Large intestine (tissue), 3 donors: Measurements from ENCODE around the gene ZNHIT1. TPM values are rescaled to one million over a fixed set of nuclear protein-coding genes. Genes with fewer than 3 reads are reported as not detected.
A peak's percentile ranks its signal among the peaks of the same experiment; 100 is the strongest.
"Not testable (repeated sequence)": the region's sequence is repeated elsewhere in the genome, so short reads cannot be mapped to it uniquely, and the experiment has no call there.

Source experiments
- DNase-seq, 2 donors: peaks; one replicate each; pipeline versions ENCODE4 v3.0.0 to v3.0.0-alpha.2; 2013
- H3K27ac ChIP-seq: one replicate; pipeline ENCODE4 v1.5.1; 2013; ENCODE audit warnings: low read length
- H3K27me3 ChIP-seq: 2 replicates; pipeline ENCODE4 v1.6.1; 2013; ENCODE audit warnings: low read length; ENCODE audit not compliant: control insufficient read depth, insufficient read depth
- H3K36me3 ChIP-seq: 2 replicates; pipeline ENCODE4 v1.6.1; 2013; ENCODE audit warnings: low read length; ENCODE audit not compliant: control insufficient read depth, insufficient read depth
- H3K4me1 ChIP-seq: one replicate; pipeline ENCODE4 v1.6.1; 2013; ENCODE audit warnings: low read length; ENCODE audit not compliant: control insufficient read depth, insufficient read depth
- H3K4me3 ChIP-seq: one replicate; pipeline ENCODE4 v1.5.1; 2013; ENCODE audit warnings: low read length
- H3K9me3 ChIP-seq: one replicate; pipeline ENCODE4 v1.6.1; 2013; ENCODE audit warnings: mild to moderate bottlenecking, low read depth, low read length, moderate library complexity; ENCODE audit not compliant: control insufficient read depth
- WGBS: methylation state at CpG from one replicate; pipeline ENCODE4 v1.1.5; 2013; ENCODE audit warnings: low lambda C conversion rate; ENCODE audit not compliant: insufficient coverage; 5-methylcytosine and 5-hydroxymethylcytosine counted together
- polyA plus RNA-seq: library from polyadenylated mRNA; unstranded; fragments of 120-200 nt; gene quantifications from one replicate; pipeline ENCODE4 v1.2.1, GENCODE V29; 2013

Gene ZNHIT1
- polyA plus RNA-seq, 1 donor = 60.9 TPM

DNA sequence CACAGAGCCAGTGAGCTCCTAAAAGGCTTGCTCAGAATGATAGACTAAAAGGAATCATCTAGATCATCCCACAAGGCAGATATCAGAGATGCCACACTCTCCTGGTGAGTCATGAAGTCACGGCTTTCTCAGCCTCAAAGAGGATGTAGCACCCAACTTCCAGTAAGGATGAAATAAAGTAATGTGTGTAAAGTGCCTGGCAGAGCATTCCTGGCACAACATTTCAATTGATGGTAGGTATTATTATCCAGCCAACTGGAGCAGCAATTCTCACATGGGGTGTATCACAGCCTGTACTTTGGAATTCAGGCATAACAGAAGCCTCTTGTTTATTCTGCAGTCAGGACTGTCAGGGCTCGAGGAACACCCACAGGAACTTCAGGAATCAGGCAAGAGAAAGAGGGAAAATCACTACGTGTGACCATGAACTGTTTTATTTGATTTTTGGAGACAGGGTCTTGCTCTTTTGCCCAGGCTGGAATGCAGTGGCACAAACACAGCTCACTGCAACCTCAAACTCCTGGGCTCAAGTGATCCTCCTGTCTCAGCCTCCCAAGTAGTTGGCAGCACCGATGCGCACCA, 32.6 kb upstream of the ZNHIT1 start:
- no peak overlapping the region for H3K4me3 ChIP-seq

DNA sequence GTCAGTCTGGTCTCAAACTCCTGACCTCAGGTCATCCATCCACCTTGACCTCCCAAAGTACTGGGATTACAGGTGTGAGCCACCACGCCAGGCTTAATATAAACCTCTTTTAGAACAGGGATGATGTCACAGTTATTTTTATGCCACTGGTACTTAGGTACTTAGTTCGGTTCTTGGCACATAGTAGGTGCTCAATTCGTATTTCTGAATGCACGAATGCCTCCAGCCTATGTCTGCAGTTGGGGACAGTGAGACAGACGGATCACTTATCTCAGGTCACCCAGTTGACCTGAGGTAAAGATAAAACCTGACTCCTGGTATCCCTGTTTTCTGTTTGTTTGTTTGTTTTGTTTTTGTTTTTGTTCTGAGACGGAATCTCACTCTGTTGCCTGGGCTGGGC, 31.8 kb upstream of the ZNHIT1 start:
- no peaks in the 10 kb centered on the region for H3K9me3 ChIP-seq
- peaks cover 3% of the 10 kb centered on the region for H3K4me1 ChIP-seq
- DNase-seq = no peak
- H3K27me3 ChIP-seq = peaks cover 13% of the 10 kb centered on the region
- H3K27ac ChIP-seq = no peak overlapping the region
- H3K4me3 ChIP-seq = no peak overlapping the region
- WGBS = 80% methylated on average over 1 of the region's 6 CpGs
- no peaks in the 10 kb centered on the region for H3K36me3 ChIP-seq

More for the DNA sequence above, 32.6 kb upstream of the ZNHIT1 start:
- Histone ChIP-seq H3K27ac (no peak overlapping the region), H3K36me3 (no peaks in the 10 kb centered on the region), H3K9me3 (no peaks in the 10 kb centered on the region), H3K4me1 (peaks cover 3% of the 10 kb centered on the region), H3K27me3 (peaks cover 21% of the 10 kb centered on the region)
- DNase-seq = peak in 1 of 2 donors; percentile 56
- no CpG with 5 or more reads among the region's 5 CpGs for WGBS

DNA sequence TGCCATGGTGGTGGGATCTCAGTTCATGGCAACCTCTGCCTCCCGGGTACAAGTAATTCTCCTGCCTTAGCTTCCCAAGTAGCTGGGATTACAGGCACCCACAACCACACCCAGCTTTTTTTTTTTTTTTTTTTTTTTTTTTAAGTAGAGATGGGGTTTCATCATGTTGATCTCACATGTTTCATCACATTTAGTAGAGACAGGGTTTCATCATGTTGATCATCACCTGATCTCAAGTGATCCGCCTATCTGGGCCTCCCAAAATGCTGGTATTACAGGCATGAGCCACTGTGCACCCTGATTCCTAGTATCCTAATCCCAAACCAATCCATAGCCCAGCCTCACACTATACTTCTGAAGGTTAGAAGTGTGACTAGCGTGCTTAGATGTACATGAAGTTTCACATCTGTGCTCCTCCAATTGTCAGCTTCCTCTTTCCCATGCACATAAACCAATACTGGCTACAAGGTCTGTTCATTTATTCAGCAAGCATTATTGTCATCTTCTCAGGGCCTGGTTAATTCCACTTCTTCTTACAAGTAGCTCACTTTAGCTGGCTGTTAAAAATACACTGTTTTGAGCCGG, 31.0 kb upstream of the ZNHIT1 start:
- no peak overlapping the region for H3K27ac ChIP-seq
- WGBS = no CpG with 5 or more reads among the region's 4 CpGs
- no peak overlapping the region for H3K4me3 ChIP-seq
- no peak for DNase-seq
- H3K4me1 ChIP-seq = peaks cover 4% of the 10 kb centered on the region
- H3K9me3 ChIP-seq = no peaks in the 10 kb centered on the region
- H3K27me3 ChIP-seq = peaks cover 7% of the 10 kb centered on the region
- H3K36me3 ChIP-seq = no peaks in the 10 kb centered on the region

DNA sequence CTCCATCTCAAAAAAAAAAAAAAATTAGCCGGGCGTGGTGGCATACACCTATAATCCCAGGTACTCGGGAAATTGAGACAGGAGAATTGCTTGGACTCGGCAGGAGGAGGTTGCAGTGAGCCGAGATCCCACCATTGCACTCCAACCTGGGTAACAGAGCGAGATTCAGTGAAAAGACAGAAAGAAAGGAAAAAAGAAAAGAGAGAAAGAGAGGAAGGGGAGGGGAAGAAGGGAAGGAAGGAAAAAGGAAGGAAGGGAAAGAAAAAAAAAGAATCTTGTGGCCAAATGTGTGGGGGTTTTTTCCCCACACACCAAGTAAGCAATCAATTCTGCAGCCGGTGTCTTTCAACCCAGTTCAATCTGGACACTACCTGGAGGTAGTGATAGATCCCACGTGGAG, 28.9 kb upstream of the ZNHIT1 start:
- no peak overlapping the region for H3K4me3 ChIP-seq
- H3K9me3 ChIP-seq = no peaks in the 10 kb centered on the region
- H3K27ac ChIP-seq = no peak overlapping the region
- no peaks in the 10 kb centered on the region for H3K27me3 ChIP-seq
- peaks cover 8% of the 10 kb centered on the region for H3K4me1 ChIP-seq
- DNase-seq = no peak
- 88% methylated on average over 4 of the region's 8 CpGs for WGBS
- no peaks in the 10 kb centered on the region for H3K36me3 ChIP-seq

DNA sequence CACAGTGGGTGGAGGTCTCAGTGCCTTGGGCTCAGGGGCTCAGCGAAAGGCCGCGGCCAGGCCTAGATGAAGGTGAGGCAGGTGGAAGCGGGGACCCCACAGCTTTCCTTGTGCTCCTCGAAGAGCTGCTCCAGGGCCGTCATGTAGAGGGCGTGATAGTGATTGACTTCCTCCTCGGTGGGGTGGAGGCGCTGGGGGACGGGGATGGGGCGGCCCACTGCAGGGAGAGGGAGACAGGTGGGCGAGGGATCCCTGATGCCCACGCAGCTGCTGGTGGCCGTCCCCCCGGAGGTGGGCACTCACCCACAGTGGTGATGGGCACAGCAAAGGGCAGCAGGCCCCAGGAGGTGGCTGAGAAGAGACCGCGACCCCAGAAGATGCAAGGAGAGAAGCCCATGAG, 22.1 kb upstream of the ZNHIT1 start:
- Histone ChIP-seq H3K27me3 (peaks cover 5% of the 10 kb centered on the region), H3K27ac (no peak overlapping the region), H3K36me3 (no peaks in the 10 kb centered on the region), H3K9me3 (peaks cover 3% of the 10 kb centered on the region), H3K4me3 (no peak overlapping the region), H3K4me1 (peaks cover 11% of the 10 kb centered on the region)
- WGBS = no CpG with 5 or more reads among the region's 17 CpGs
- DNase-seq = no peak

DNA sequence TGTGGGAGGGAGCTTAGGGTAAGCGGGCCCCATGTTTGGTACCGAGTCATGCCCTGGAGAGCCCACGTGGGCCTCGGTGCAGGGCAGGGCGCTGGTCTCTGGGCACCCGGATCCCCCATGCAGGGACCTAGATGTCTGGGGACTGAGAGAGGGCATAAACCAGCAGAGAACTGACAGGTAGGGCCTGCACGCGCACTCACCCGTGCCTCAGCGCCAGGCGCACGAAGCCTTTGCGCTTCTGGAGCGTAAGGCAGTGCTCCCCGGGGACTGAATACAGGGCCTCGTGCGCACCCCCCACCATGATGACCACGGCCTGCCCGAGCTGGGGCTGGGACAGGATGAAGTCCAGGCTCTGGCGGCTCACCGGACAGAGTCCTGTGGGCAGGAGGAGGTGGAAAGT, 20.0 kb upstream of the ZNHIT1 start:
- H3K4me3 ChIP-seq = no peak overlapping the region
- peaks cover 23% of the 10 kb centered on the region for H3K27me3 ChIP-seq
- peaks cover 12% of the 10 kb centered on the region for H3K4me1 ChIP-seq
- DNase-seq = no peak
- H3K36me3 ChIP-seq = no peaks in the 10 kb centered on the region
- WGBS = no CpG with 5 or more reads among the region's 21 CpGs
- peaks cover 3% of the 10 kb centered on the region for H3K9me3 ChIP-seq
- no peak overlapping the region for H3K27ac ChIP-seq

DNA sequence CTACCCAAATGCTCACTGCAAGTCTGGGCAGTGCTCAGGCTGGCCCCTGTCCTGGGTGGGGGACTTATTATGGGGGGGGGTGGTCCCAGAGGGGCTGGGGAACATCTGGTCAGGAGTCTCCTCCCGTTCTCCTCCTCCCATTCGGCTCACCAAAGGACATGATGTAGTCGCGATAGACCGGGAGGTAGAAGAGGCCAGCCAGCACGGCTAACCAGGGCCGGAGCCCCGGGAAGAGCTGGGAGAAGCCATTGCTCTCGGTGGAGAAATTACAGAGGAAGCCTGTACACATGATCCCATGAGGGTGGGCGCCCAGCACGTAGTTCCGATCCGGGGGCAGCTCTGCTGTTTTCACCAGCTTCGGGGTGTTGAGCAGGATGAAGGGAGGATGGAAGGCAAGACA, 19.5 kb upstream of the ZNHIT1 start:
- H3K27me3 ChIP-seq = peaks cover 23% of the 10 kb centered on the region
- peaks cover 12% of the 10 kb centered on the region for H3K4me1 ChIP-seq
- no peak overlapping the region for H3K27ac ChIP-seq
- no peak overlapping the region for H3K4me3 ChIP-seq
- no CpG with 5 or more reads among the region's 14 CpGs for WGBS
- DNase-seq = no peak
- H3K36me3 ChIP-seq = no peaks in the 10 kb centered on the region
- peaks cover 3% of the 10 kb centered on the region for H3K9me3 ChIP-seq

DNA sequence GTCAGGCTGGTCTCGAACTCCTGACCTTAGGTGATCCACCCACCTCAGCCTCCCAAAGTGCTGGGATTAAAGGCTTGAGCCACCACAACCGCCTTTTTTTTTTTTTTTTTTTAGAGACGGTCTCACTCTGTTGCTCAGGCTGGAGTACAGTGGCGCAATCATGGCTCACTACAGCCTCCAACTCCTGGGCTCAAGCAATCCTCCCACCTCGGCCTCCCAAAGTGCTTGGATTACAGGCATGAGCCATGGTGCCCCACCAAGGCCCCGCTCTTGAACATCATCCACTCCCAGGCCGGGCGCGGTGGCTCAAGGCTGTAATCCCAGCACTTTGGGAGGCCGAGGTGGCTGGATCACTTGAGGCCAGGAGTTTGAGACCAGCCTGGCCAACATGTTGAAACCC, 18.4 kb upstream of the ZNHIT1 start:
- Histone ChIP-seq H3K4me1 (peaks cover 12% of the 10 kb centered on the region), H3K27me3 (peaks cover 23% of the 10 kb centered on the region), H3K4me3 (peak overlapping the region; percentile 59)
- not testable (repeated sequence) for DNase-seq, H3K9me3 ChIP-seq, H3K36me3 ChIP-seq, H3K27ac ChIP-seq
- no CpG with 5 or more reads among the region's 10 CpGs for WGBS

DNA sequence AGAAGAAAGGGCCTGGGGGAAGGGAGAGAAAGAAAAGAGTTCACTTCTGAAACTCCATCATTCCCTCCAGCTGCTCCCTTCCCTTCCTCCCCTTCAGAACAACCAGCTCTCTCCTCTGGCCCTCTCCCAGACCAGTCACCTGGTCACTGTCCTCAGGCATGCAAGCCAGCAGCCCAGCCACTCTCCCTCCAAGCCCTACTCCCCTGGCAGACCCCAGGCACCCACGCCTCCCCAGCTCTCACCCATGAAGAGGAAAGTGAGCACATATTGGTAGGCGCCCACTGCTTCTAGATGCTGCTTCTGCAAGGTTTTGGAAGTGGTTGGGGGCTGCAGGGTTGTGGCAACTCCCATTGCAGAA, 17.5 kb upstream of the ZNHIT1 start:
- Histone ChIP-seq H3K27ac (peak overlapping the region; percentile 98), H3K9me3 (peaks cover 3% of the 10 kb centered on the region), H3K27me3 (peaks cover 23% of the 10 kb centered on the region), H3K4me1 (peaks cover 12% of the 10 kb centered on the region), H3K4me3 (peak overlapping the region; percentile 59), H3K36me3 (no peaks in the 10 kb centered on the region)
- no CpG with 5 or more reads among the region's 2 CpGs for WGBS
- DNase-seq = no peak

DNA sequence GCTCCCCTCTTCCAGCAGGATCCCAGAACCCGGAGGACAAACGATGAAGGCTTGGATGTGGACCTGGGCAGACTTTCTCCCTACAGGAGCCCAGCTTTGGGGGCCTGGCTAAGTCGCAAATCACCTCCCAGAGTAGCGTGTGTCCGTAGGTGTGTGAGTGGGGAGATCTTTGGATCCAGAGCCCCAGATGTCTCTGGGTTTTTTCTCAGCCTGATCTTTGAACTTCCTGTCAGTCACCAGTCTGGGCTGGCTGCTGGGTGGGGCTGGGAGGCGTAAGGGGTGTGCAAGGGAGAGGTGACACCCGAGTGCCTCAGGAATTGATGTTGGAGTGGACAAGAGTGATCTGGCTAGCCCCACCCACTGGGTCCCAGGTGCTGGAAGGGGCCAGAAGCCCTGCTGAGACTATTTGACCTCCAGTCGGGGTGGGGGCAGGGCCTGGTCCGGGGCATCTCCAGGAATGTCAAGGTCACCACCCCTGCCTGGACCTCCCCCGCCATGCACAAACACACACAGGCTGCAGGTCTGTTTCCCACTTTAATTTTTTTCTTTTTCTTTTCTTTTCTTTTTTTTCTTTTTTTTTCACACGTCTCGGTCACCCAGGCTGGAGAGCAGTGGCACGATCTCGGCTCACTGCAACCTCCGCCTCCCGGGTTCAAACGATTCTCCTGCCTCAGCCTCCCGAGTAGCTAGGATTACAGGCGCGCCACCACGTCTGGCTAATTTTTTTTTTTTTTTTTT, 16.9 kb upstream of the ZNHIT1 start, which contains the start of gene MOGAT3:
MOGAT3 (minus strand) TSS at position 175 of the 738 bp plus-strand sequence. CDS start 182 bp downstream, outside the sequence.
- DNase-seq = peak; percentile 95 to 98
- Histone ChIP-seq H3K27ac (peak within 1 kb of the TSS; percentile 98), H3K27me3 (peaks cover 23% of the 10 kb centered on the region), H3K9me3 (peaks cover 3% of the 10 kb centered on the region), H3K4me1 (peaks cover 12% of the 10 kb centered on the region), H3K36me3 (peaks cover 2% of the 10 kb centered on the region), H3K4me3 (peak within 1 kb of the TSS; percentile 59)
- 7% methylated on average over 5 of the region's 21 CpGs for WGBS
